ENCODE measurements around the gene CTSE. TPM values are rescaled to one million over a fixed set of nuclear protein-coding genes. Genes with fewer than 3 reads are reported as not detected.

The CTSE gene
- total and polyA plus RNA-seq, 2 experiments from 2014 or later = not detected

GRCh38 chr1:206067486-206068227, 44.0 kb upstream of the CTSE start:
- no peaks in the 10 kb centered on the region for H3K79me2 ChIP-seq (replicated peaks; ENCODE audit: insufficient read depth)
- peak overlapping the region; percentile 49 for H2AFZ ChIP-seq
- no peaks in the 10 kb centered on the region for H3F3A ChIP-seq (replicated peaks; ENCODE audit: low read depth)
- peaks cover 10% of the 10 kb centered on the region; the same call in 2 of the 3 replicates for H3K4me1 Mint-ChIP-seq
- DNase-seq (ENCODE audit: low spot score) (no peak), ATAC-seq (no peak)
- peaks cover 6% of the 10 kb centered on the region for H3K36me3 Mint-ChIP-seq (ENCODE audit: low read depth)
- no peak overlapping the region for H3K27ac ChIP-seq (ENCODE audit: low read depth)
- no peaks in the 10 kb centered on the region for H3K9me2 ChIP-seq (ENCODE audit: insufficient read depth)
- no peaks in the 10 kb centered on the region for H3K27me3 ChIP-seq (ENCODE audit: insufficient read depth)
- peaks cover 2% of the 10 kb centered on the region for H3K27me3 Mint-ChIP-seq (ENCODE audit: insufficient read depth, low read depth, poor library complexity)
- H3K4me2 ChIP-seq = no peak overlapping the region
- H3K4me3 ChIP-seq = no peak overlapping the region
- no peaks in the 10 kb centered on the region for H3K4me1 ChIP-seq (ENCODE audit: insufficient read depth)
- H4K20me1 ChIP-seq (replicated peaks; ENCODE audit: insufficient read depth) = no peaks in the 10 kb centered on the region
- no peak overlapping the region for H3K27ac Mint-ChIP-seq
- no peak overlapping the region for H3K4me3 Mint-ChIP-seq
- no peaks in the 10 kb centered on the region for H3K36me3 ChIP-seq (ENCODE audit: insufficient read depth)
- peaks cover 18% of the 10 kb centered on the region for H3K9me3 Mint-ChIP-seq
- TF ChIP-seq JUNB (IDR thresholded peaks at IDR 0.05; ENCODE audit: unreplicated experiment) (no peak), EZH2phosphoT487 (IDR thresholded peaks at IDR 0.05; ENCODE audit: unreplicated experiment) (no peak), ETS1 (IDR thresholded peaks at IDR 0.05) (no peak), POLR2AphosphoS5 (IDR thresholded peaks at IDR 0.05; ENCODE audit: low read depth) (no peak), CREB1 (CRISPR knock-in tag; IDR thresholded peaks at IDR 0.05; ENCODE audit: low read depth) (no peak), NANOG (IDR thresholded peaks at IDR 0.05; ENCODE audit: borderline replicate concordance) (no peak), ZNF331 (CRISPR knock-in tag; IDR thresholded peaks at IDR 0.05; ENCODE audit: low read depth) (no peak), ZNF114 (CRISPR knock-in tag; IDR thresholded peaks at IDR 0.05) (no peak), EZH2 (IDR thresholded peaks at IDR 0.05; ENCODE audit: low read depth, unreplicated experiment) (no peak), ZNF462 (CRISPR knock-in tag; IDR thresholded peaks at IDR 0.05) (no peak), REST (IDR thresholded peaks at IDR 0.05; ENCODE audit: unreplicated experiment) (no peak), CTCF (conservative IDR thresholded peaks at IDR 0.05; ENCODE audit: low read depth in 2 of 2) (no peak), STAT1 (IDR thresholded peaks at IDR 0.05; ENCODE audit: unreplicated experiment) (no peak)
